ENCODE data around the gene LRP6. TPM values are rescaled to one million over a fixed set of nuclear protein-coding genes. Genes with fewer than 3 reads are reported as not detected.

The LRP6 gene
- total and polyA plus RNA-seq, 2 experiments from 2014 or later, result 29.1 to 73.8 TPM

DNA sequence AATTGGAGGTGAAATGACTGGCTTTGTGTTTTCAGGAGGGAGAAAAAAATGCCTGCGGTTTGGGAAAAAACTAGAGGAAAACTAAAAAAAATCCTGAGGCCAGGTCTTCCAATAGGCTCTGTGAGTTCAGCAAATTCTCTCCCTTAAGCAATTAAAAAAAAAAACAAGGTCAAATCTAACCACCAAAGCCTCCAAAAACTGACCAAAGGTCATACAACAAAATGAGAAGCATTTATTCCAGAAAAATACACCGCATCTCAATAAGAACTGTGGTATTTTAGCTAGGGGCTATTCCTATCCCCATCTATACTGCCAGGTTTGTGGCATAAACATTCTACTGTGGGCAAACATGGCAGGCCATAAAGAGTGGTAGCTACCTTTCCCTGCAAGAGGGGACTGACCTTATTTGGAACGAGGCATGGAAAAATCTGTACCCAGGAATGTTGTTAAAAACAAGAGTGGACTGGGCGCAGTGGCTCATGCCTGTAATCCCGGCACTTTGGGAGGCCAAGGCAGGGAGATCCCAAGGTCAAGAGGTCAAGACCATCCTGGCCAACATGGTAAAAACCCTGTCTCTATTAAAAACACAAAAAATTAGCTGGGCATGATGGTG lies 60.0 kb downstream of the LRP6 start:
- Mint-ChIP-seq H3K4me3 (no peak overlapping the region), H3K4me1 (peaks cover 16% of the 10 kb centered on the region; the same call in 2 of the 3 replicates), H3K36me3 (ENCODE audit: low read depth) (peaks cover 9% of the 10 kb centered on the region; the same call in 2 of the 3 replicates), H3K27ac (no peak overlapping the region), H3K9me3 (no peaks in the 10 kb centered on the region), H3K27me3 (ENCODE audit: insufficient read depth, low read depth, poor library complexity) (peaks cover 2% of the 10 kb centered on the region)
- Histone ChIP-seq H3K36me3 (ENCODE audit: insufficient read depth) (no peaks in the 10 kb centered on the region; the same call in 1 of the 2 replicates), H3K4me1 (ENCODE audit: insufficient read depth) (no peaks in the 10 kb centered on the region), H2AFZ (no peak overlapping the region), H3K4me2 (no peak overlapping the region), H3K4me3 (no peak overlapping the region), H3F3A (replicated peaks; ENCODE audit: low read depth) (no peaks in the 10 kb centered on the region), H4K20me1 (replicated peaks; ENCODE audit: insufficient read depth) (peaks cover 13% of the 10 kb centered on the region), H3K79me2 (replicated peaks; ENCODE audit: insufficient read depth) (peaks cover 97% of the 10 kb centered on the region), H3K27ac (ENCODE audit: low read depth) (no peak overlapping the region), H3K9me2 (ENCODE audit: insufficient read depth) (no peaks in the 10 kb centered on the region), H3K27me3 (ENCODE audit: insufficient read depth) (no peaks in the 10 kb centered on the region)
- ATAC-seq (no peak), DNase-seq (ENCODE audit: low spot score) (no peak)
- TF ChIP-seq NANOG (IDR thresholded peaks at IDR 0.05; ENCODE audit: borderline replicate concordance) (no peak), POLR2AphosphoS5 (IDR thresholded peaks at IDR 0.05; ENCODE audit: low read depth) (no peak), EZH2 (IDR thresholded peaks at IDR 0.05; ENCODE audit: low read depth, unreplicated experiment) (no peak), EZH2phosphoT487 (IDR thresholded peaks at IDR 0.05; ENCODE audit: unreplicated experiment) (no peak)
- TF ChIP-seq, protein P1, sequence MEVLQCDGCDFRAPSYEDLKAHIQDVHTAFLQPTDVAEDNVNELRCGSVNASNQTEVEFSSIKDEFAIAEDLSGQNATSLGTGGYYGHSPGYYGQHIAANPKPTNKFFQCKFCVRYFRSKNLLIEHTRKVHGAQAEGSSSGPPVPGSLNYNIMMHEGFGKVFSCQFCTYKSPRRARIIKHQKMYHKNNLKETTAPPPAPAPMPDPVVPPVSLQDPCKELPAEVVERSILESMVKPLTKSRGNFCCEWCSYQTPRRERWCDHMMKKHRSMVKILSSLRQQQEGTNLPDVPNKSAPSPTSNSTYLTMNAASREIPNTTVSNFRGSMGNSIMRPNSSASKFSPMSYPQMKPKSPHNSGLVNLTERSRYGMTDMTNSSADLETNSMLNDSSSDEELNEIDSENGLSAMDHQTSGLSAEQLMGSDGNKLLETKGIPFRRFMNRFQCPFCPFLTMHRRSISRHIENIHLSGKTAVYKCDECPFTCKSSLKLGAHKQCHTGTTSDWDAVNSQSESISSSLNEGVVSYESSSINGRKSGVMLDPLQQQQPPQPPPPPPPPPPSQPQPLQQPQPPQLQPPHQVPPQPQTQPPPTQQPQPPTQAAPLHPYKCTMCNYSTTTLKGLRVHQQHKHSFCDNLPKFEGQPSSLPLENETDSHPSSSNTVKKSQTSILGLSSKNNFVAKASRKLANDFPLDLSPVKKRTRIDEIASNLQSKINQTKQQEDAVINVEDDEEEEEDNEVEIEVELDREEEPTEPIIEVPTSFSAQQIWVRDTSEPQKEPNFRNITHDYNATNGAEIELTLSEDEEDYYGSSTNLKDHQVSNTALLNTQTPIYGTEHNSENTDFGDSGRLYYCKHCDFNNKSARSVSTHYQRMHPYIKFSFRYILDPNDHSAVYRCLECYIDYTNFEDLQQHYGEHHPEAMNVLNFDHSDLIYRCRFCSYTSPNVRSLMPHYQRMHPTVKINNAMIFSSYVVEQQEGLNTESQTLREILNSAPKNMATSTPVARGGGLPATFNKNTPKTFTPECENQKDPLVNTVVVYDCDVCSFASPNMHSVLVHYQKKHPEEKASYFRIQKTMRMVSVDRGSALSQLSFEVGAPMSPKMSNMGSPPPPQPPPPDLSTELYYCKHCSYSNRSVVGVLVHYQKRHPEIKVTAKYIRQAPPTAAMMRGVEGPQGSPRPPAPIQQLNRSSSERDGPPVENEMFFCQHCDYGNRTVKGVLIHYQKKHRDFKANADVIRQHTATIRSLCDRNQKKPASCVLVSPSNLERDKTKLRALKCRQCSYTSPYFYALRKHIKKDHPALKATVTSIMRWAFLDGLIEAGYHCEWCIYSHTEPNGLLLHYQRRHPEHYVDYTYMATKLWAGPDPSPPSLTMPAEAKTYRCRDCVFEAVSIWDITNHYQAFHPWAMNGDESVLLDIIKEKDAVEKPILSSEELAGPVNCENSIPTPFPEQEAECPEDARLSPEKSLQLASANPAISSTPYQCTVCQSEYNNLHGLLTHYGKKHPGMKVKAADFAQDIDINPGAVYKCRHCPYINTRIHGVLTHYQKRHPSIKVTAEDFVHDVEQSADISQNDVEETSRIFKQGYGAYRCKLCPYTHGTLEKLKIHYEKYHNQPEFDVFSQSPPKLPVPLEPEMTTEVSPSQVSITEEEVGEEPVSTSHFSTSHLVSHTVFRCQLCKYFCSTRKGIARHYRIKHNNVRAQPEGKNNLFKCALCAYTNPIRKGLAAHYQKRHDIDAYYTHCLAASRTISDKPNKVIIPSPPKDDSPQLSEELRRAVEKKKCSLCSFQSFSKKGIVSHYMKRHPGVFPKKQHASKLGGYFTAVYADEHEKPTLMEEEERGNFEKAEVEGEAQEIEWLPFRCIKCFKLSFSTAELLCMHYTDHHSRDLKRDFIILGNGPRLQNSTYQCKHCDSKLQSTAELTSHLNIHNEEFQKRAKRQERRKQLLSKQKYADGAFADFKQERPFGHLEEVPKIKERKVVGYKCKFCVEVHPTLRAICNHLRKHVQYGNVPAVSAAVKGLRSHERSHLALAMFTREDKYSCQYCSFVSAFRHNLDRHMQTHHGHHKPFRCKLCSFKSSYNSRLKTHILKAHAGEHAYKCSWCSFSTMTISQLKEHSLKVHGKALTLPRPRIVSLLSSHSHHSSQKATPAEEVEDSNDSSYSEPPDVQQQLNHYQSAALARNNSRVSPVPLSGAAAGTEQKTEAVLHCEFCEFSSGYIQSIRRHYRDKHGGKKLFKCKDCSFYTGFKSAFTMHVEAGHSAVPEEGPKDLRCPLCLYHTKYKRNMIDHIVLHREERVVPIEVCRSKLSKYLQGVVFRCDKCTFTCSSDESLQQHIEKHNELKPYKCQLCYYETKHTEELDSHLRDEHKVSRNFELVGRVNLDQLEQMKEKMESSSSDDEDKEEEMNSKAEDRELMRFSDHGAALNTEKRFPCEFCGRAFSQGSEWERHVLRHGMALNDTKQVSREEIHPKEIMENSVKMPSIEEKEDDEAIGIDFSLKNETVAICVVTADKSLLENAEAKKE (CRISPR knock-in tag; IDR thresholded peaks at IDR 0.05), result no peak
- TF ChIP-seq, protein P2, sequence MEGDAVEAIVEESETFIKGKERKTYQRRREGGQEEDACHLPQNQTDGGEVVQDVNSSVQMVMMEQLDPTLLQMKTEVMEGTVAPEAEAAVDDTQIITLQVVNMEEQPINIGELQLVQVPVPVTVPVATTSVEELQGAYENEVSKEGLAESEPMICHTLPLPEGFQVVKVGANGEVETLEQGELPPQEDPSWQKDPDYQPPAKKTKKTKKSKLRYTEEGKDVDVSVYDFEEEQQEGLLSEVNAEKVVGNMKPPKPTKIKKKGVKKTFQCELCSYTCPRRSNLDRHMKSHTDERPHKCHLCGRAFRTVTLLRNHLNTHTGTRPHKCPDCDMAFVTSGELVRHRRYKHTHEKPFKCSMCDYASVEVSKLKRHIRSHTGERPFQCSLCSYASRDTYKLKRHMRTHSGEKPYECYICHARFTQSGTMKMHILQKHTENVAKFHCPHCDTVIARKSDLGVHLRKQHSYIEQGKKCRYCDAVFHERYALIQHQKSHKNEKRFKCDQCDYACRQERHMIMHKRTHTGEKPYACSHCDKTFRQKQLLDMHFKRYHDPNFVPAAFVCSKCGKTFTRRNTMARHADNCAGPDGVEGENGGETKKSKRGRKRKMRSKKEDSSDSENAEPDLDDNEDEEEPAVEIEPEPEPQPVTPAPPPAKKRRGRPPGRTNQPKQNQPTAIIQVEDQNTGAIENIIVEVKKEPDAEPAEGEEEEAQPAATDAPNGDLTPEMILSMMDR (conservative IDR thresholded peaks at IDR 0.05; ENCODE audit: low read depth in 2 of 2), result no peak
